K562 (cell line): ENCODE results near the gene CSF1. TPM values are rescaled to one million over a fixed set of nuclear protein-coding genes. Genes with fewer than 3 reads are reported as not detected.

Experiments
- ATAC-seq: fragments of 200-7000 bp; cut with Tn5 transposase; 3 replicates; pipeline ENCODE4 v1.9.1; 2020; ENCODE audit warnings: moderate library complexity
- BruUV-seq: library from RNA; stranded (reverse); fragments of 400-500 nt; replicated peaks from 2 replicates; lab custom pipeline; 2021; lab: Mats Ljungman, UMichigan
- CTCF ChIA-PET: fragments of 300-600 bp; formaldehyde crosslinking; extraction: SDS; loops from one replicate; lab custom pipeline; 2021; ENCODE audit warnings: low intra/inter-chr PET ratio; lab: Yijun Ruan, JAX
- POLR2A ChIA-PET: fragments of 300-600, 350-650 bp; sonication (Branson Sonifier 250); formaldehyde crosslinking; extraction: SDS; loops from one replicate; lab custom pipeline; 2021; ENCODE audit warnings: antibody characterized with exemption, inconsistent platforms; lab: Yijun Ruan, JAX
- DNase-seq, 4 experiments: peaks; one replicate each; pipeline versions ENCODE4 v3.0.0 to v3.0.0-alpha.2; 2011 to 2018; ENCODE audit warnings: low spot score in 3 of 4, mixed read lengths in 3 of 4; ENCODE audit errors: extremely low read depth in 1 of 4
- FAIRE-seq: peaks from 2 replicates; lab custom pipeline; 2011; peaks lifted over from hg19 to GRCh38; lab: Jason Lieb, UNC
- H2AFZ ChIP-seq: 2 replicates; pipeline ENCODE4 v1.6.0; 2011; ENCODE audit warnings: low read depth, low read length, control low read depth, inconsistent platforms
- H3K27ac ChIP-seq: fragments of 200-600 bp; 3 replicates; pipeline ENCODE4 v1.8.0; 2011; ENCODE audit warnings: low read depth, mild to moderate bottlenecking, control low read depth, inconsistent platforms, low read length, moderate library complexity, mixed read lengths; ENCODE audit errors: extremely low read depth
- H3K27me3 ChIP-seq, 2 experiments: fragments of 300-600 bp in 1 of 2; 2 replicates in 1 of 2; 3 replicates in 1 of 2; pipeline versions ENCODE4 v1.6.0 to v1.8.0; 2011; ENCODE audit warnings: inconsistent platforms in 2 of 2, low read length in 2 of 2, mild to moderate bottlenecking in 1 of 2, mixed read lengths in 1 of 2, moderate library complexity in 1 of 2; ENCODE audit not compliant: control insufficient read depth in 2 of 2, insufficient read depth in 2 of 2
- H3K36me3 ChIP-seq: fragments of 300-600 bp; 3 replicates; pipeline ENCODE4 v1.8.0; 2011; ENCODE audit warnings: mild to moderate bottlenecking, low read length, inconsistent platforms; ENCODE audit not compliant: control insufficient read depth, insufficient read depth
- H3K4me1 ChIP-seq, 2 experiments: fragments of 200-600 bp in 1 of 2; replicated peaks in 1 of 2; 2 replicates in 1 of 2; 3 replicates in 1 of 2; pipeline versions ENCODE4 v1.5.1 to v1.8.0; 2011; ENCODE audit warnings: inconsistent platforms in 2 of 2, low read length in 2 of 2, mild to moderate bottlenecking in 1 of 2, mixed read lengths in 1 of 2, moderate library complexity in 1 of 2; ENCODE audit not compliant: control insufficient read depth in 2 of 2, insufficient read depth in 2 of 2
- H3K4me2 ChIP-seq: 2 replicates; pipeline ENCODE4 v1.6.1; 2011; ENCODE audit warnings: low read length, control low read depth, inconsistent platforms, mixed read lengths; ENCODE audit not compliant: insufficient read depth
- H3K4me3 ChIP-seq: fragments of 200-600 bp; sonication (generic), shearing (Covaris generic); 2 replicates; pipeline ENCODE4 v1.5.1; 2016; ENCODE audit warnings: control low read depth, inconsistent platforms
- H3K79me2 ChIP-seq: fragments of 200-600 bp; 3 replicates; pipeline ENCODE4 v1.8.0; 2011; ENCODE audit warnings: low read length, inconsistent platforms; ENCODE audit not compliant: control insufficient read depth, insufficient read depth
- H3K9ac ChIP-seq, 2 experiments: 2 replicates each; pipeline versions ENCODE4 v1.6.0 to v1.6.1; 2011; ENCODE audit warnings: low read depth in 2 of 2, low read length in 2 of 2, control low read depth in 1 of 2, inconsistent platforms in 1 of 2, mild to moderate bottlenecking in 1 of 2, mixed read lengths in 1 of 2; ENCODE audit not compliant: insufficient read depth in 1 of 2
- H3K9me1 ChIP-seq: one replicate; pipeline ENCODE4 v1.6.0; 2011; ENCODE audit warnings: inconsistent platforms, mild to moderate bottlenecking, low read length, moderate library complexity; ENCODE audit not compliant: control insufficient read depth, insufficient read depth
- H3K9me3 ChIP-seq: replicated peaks from 2 replicates; pipeline ENCODE4 v1.5.1; 2011; ENCODE audit warnings: low read depth, low read length, inconsistent platforms; ENCODE audit not compliant: control insufficient read depth, insufficient read depth
- H4K20me1 ChIP-seq: replicated peaks from 2 replicates; pipeline ENCODE4 v1.6.1; 2011; ENCODE audit warnings: low read length, inconsistent platforms, mixed read lengths; ENCODE audit not compliant: control insufficient read depth, insufficient read depth
- IRF2 ChIP-seq: sonication (generic); formaldehyde crosslinking; IDR thresholded peaks from 2 replicates; pipeline ENCODE4 v1.8.1; 2022; ENCODE audit warnings: mild to moderate bottlenecking, missing genetic modification reagents
- KHSRP ChIP-seq: fragments of 450-650 bp; IDR thresholded peaks from 2 replicates; pipeline ENCODE4 v1.6.1; 2017
- KLF13 ChIP-seq: fragments of 450-650 bp; IDR thresholded peaks from 2 replicates; pipeline ENCODE4 v1.6.1; 2016; ENCODE audit warnings: missing genetic modification characterization, low read depth, mild to moderate bottlenecking, missing compliant biosample characterization, moderate library complexity, borderline replicate concordance
- ZBTB1 ChIP-seq: sonication (generic); formaldehyde crosslinking; IDR thresholded peaks from 2 replicates; pipeline ENCODE4 v1.8.1; 2023; ENCODE audit warnings: missing genetic modification reagents, low read depth, mild to moderate bottlenecking, borderline replicate concordance
- ZNF124 ChIP-seq: sonication (generic); formaldehyde crosslinking; IDR thresholded peaks from 2 replicates; pipeline ENCODE4 v1.8.1; 2022; ENCODE audit warnings: missing genetic modification reagents
- ZNF232 ChIP-seq: sonication (generic); formaldehyde crosslinking; IDR thresholded peaks from 2 replicates; pipeline ENCODE4 v1.8.0; 2022; ENCODE audit warnings: mild to moderate bottlenecking, missing genetic modification reagents
- ZNF408 ChIP-seq: fragments of 250-450 bp; sonication (Bioruptor Pico); IDR thresholded peaks from 2 replicates; pipeline ENCODE4 v1.4.0; 2020; ENCODE audit warnings: low read depth, mild to moderate bottlenecking, moderate library complexity
- ZNF696 ChIP-seq: fragments of 250-450 bp; sonication (Bioruptor Pico); conservative IDR thresholded peaks from 2 replicates; pipeline ENCODE4 v1.4.0; 2020; ENCODE audit warnings: mild to moderate bottlenecking, moderate library complexity
- ZNF699 ChIP-seq: fragments of 250-450 bp; sonication (Bioruptor Pico); IDR thresholded peaks from 2 replicates; pipeline ENCODE4 v1.8.0; 2021; ENCODE audit warnings: mild to moderate bottlenecking, moderate library complexity; ENCODE audit not compliant: insufficient replicate concordance
- WGBS: fragments of 100-300 bp; shearing (Covaris generic); methylation state at CpG from one replicate; pipeline ENCODE4 v1.1.6; 2016; ENCODE audit warnings: low coverage, mixed read lengths; ENCODE audit not compliant: insufficient coverage; ENCODE audit errors: missing lambda C conversion rate; 5-methylcytosine and 5-hydroxymethylcytosine counted together
- in situ Hi-C: fragments of 300-500 bp; cut with MboI; formaldehyde crosslinking; loops from 4 replicates; pipeline ENCODE4 v1.15.0; 2018; ENCODE audit warnings: inconsistent platforms, mixed read lengths
- intact Hi-C: fragments of 100-400 bp; cut with micrococcal nuclease; formaldehyde crosslinking; loops from 2 replicates; pipeline ENCODE4 v1.14.2; 2022
- polyA plus RNA-seq, 8 experiments: library from polyadenylated mRNA; depleted of rRNA in 4 of 8; stranded (reverse) in 5 of 8; unstranded in 3 of 8; fragments of >200 nt; fragmentation: Nextera tagmentation in 2 of 8; fragmentation: Illumina TruSeq in 1 of 8; extraction: Ambion mirVana in 2 of 8; extraction: Trizol in 1 of 8; gene quantifications; 2 replicates each; pipeline versions ENCODE4 v1.2.1 to v1.2.3, GENCODE V29; 2011 to 2014; ENCODE audit warnings: inconsistent platforms in 1 of 8, missing spikeins in 1 of 8
- total RNA-seq, 7 experiments: library from RNA; depleted of rRNA in 6 of 7; stranded (reverse); fragments of >200 nt in 6 of 7; fragmentation: Illumina TruSeq in 2 of 7; extraction: Trizol in 2 of 7; gene quantifications; 2 replicates each; pipeline versions ENCODE4 v1.2.1 to v1.2.3, GENCODE V29; 2011 to 2021; ENCODE audit warnings: low replicate concordance in 1 of 7
- TF ChIP-seq, protein P1 (sequence below): sonication (generic); formaldehyde crosslinking; IDR thresholded peaks from 2 replicates; pipeline ENCODE4 v1.8.0; 2022; ENCODE audit warnings: missing genetic modification reagents, mild to moderate bottlenecking, borderline replicate concordance
- TF ChIP-seq, protein P2 (sequence below): fragments of 450-650 bp; IDR thresholded peaks from 2 replicates; pipeline ENCODE4 v1.6.1; 2016; ENCODE audit warnings: mild to moderate bottlenecking
- TF ChIP-seq, protein P3 (sequence below), 2 experiments: fragments of 450-650 bp; IDR thresholded peaks; 2 replicates each; pipeline ENCODE4 v1.6.1; 2016

CSF1 gene
- total and polyA plus RNA-seq, 9 of the 15 experiments (the other 6 are each of a cell fraction or from before 2014, with no cell fraction given) = 0.18 to 11.8 (median 2.8) TPM

DNA sequence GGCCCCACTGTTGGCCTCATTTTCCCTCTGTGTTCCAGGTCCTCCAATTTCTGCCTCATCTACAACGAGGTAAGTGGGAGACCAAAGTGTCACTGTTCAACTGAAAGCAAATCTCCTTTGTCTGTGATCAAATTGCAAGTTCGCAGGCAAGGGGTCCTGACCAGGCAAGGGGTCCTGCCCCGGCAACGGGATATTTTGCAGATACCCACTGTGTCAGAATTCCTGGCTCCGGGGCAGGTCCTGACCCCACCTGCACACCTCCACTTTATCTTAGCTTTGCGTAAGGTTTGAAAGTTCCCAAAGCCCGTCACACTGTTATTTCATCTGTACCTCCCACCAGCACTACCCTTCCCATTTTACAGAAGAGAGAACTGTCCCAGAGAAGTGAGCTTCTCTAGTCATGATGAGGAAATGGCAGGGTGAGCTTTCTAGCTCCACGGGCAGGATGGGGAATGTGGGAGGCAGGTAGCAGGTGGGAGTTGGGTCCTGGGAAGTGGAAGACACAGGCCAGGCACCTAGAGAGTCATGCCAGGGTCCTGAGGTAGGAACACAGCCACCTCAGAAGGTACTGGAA, 32.0 kb upstream of the CSF1 start:
- Histone ChIP-seq H2AFZ (no peak overlapping the region; the same call in 1 of the 2 replicates), H3K27ac (no peak overlapping the region), H3K9ac (no peak overlapping the region), H3K4me1 (peaks cover 26 to 29% of the 10 kb centered on the region in 2 experiments; a peak in 4 of 5 replicates), H3K79me2 (no peaks in the 10 kb centered on the region), H3K9me3 (no peaks in the 10 kb centered on the region), H3K4me3 (no peak overlapping the region), H3K36me3 (no peaks in the 10 kb centered on the region), H4K20me1 (no peaks in the 10 kb centered on the region), H3K4me2 (no peak overlapping the region), H3K9me1 (no peaks in the 10 kb centered on the region), H3K27me3 (no peaks in the 10 kb centered on the region)
- no TSS peak for BruUV-seq
- WGBS = 63% methylated on average over 8 of the region's 8 CpGs
- POLR2A ChIA-PET = interaction anchor here (1.5 kb wide), 1 partner anchor 9 kb away, joined by 3 read pairs; no protein-coding TSS in a partner anchor
- FAIRE-seq (no peak), DNase-seq (no peak), ATAC-seq (no peak)
- CTCF ChIA-PET = no interaction called here
- in situ Hi-C loops (no loop called here), intact Hi-C loops (no loop called here)
- TF ChIP-seq, protein P1, sequence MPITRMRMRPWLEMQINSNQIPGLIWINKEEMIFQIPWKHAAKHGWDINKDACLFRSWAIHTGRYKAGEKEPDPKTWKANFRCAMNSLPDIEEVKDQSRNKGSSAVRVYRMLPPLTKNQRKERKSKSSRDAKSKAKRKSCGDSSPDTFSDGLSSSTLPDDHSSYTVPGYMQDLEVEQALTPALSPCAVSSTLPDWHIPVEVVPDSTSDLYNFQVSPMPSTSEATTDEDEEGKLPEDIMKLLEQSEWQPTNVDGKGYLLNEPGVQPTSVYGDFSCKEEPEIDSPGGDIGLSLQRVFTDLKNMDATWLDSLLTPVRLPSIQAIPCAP = no peak
- TF ChIP-seq ZBTB1 (CRISPR knock-in tag) (no peak), ZNF696 (CRISPR knock-in tag) (no peak), IRF2 (no peak), ZNF408 (CRISPR knock-in tag) (no peak), ZNF699 (CRISPR knock-in tag) (no peak), ZNF124 (no peak), ZNF232 (CRISPR knock-in tag) (no peak), KLF13 (tag) (no peak), KHSRP (no peak)
- TF ChIP-seq, protein P2, sequence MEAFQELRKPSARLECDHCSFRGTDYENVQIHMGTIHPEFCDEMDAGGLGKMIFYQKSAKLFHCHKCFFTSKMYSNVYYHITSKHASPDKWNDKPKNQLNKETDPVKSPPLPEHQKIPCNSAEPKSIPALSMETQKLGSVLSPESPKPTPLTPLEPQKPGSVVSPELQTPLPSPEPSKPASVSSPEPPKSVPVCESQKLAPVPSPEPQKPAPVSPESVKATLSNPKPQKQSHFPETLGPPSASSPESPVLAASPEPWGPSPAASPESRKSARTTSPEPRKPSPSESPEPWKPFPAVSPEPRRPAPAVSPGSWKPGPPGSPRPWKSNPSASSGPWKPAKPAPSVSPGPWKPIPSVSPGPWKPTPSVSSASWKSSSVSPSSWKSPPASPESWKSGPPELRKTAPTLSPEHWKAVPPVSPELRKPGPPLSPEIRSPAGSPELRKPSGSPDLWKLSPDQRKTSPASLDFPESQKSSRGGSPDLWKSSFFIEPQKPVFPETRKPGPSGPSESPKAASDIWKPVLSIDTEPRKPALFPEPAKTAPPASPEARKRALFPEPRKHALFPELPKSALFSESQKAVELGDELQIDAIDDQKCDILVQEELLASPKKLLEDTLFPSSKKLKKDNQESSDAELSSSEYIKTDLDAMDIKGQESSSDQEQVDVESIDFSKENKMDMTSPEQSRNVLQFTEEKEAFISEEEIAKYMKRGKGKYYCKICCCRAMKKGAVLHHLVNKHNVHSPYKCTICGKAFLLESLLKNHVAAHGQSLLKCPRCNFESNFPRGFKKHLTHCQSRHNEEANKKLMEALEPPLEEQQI = no peak
- TF ChIP-seq, protein P3, sequence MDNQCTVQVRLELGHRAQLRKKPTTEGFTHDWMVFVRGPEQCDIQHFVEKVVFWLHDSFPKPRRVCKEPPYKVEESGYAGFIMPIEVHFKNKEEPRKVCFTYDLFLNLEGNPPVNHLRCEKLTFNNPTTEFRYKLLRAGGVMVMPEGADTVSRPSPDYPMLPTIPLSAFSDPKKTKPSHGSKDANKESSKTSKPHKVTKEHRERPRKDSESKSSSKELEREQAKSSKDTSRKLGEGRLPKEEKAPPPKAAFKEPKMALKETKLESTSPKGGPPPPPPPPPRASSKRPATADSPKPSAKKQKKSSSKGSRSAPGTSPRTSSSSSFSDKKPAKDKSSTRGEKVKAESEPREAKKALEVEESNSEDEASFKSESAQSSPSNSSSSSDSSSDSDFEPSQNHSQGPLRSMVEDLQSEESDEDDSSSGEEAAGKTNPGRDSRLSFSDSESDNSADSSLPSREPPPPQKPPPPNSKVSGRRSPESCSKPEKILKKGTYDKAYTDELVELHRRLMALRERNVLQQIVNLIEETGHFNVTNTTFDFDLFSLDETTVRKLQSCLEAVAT (IDR thresholded peaks at IDR 0.05) = no peak
